Progenitor cell of endocrine pancreas (in vitro differentiated cells): ENCODE measurements around the gene RAB11FIP4. TPM values are rescaled to one million over a fixed set of nuclear protein-coding genes. Genes with fewer than 3 reads are reported as not detected.
"Not testable (repeated sequence)": the region's sequence is repeated elsewhere in the genome, so short reads cannot be mapped to it uniquely, and the experiment has no call there.

Experiments used
- DNase-seq: peaks from one replicate; pipeline ENCODE4 v3.0.0; 2021; ENCODE audit warnings: low spot score; ENCODE audit not compliant: unreplicated experiment
- H3K27ac Mint-ChIP-seq: 2 replicates; pipeline ENCODE4 v1.8.0; 2021; ENCODE audit warnings: mild to moderate bottlenecking, moderate library complexity, mixed read lengths
- H3K27me3 Mint-ChIP-seq: 2 replicates; pipeline ENCODE4 v1.8.0; 2021; ENCODE audit warnings: mixed read lengths
- H3K36me3 Mint-ChIP-seq: 2 replicates; pipeline ENCODE4 v1.8.0; 2022; ENCODE audit warnings: mixed read lengths; ENCODE audit not compliant: insufficient read depth
- H3K4me1 Mint-ChIP-seq: 2 replicates; pipeline ENCODE4 v1.8.0; 2021; ENCODE audit warnings: low read depth, mixed read lengths
- H3K4me3 Mint-ChIP-seq: 2 replicates; pipeline ENCODE4 v1.8.0; 2021; ENCODE audit warnings: low read depth, mild to moderate bottlenecking, moderate library complexity, mixed read lengths
- H3K9me3 Mint-ChIP-seq: 2 replicates; pipeline ENCODE4 v1.8.0; 2021; ENCODE audit warnings: low read depth, mixed read lengths
- long read RNA-seq: library from polyadenylated mRNA; unstranded; transcript quantifications from one replicate; pipeline ENCODE4 v2.0.0, GENCODE V29; 2020
- total RNA-seq: library from RNA; stranded (reverse); gene quantifications from 2 replicates; pipeline ENCODE4 v1.2.1, GENCODE V29; 2021
- TF ChIP-seq, protein P1 (sequence below): fragments of 200-600 bp; sonication (generic); IDR thresholded peaks from one replicate; pipeline ENCODE4 v1.5.0; 2021; ENCODE audit warnings: antibody characterized with exemption, mild to moderate bottlenecking; ENCODE audit not compliant: unreplicated experiment

Gene RAB11FIP4
- total RNA-seq: 65.5 and 66.1 TPM in 2 replicates
- long read RNA-seq, transcript RAB11FIP4-201 (13 exons, 1,968 nt): major isoform, 26 of 50 reads
- long read RNA-seq, partial matches to known transcripts: 14 of 50 reads
- long read RNA-seq, other reads (novel, unspliced or antisense): 10 of 50 reads

DNA sequence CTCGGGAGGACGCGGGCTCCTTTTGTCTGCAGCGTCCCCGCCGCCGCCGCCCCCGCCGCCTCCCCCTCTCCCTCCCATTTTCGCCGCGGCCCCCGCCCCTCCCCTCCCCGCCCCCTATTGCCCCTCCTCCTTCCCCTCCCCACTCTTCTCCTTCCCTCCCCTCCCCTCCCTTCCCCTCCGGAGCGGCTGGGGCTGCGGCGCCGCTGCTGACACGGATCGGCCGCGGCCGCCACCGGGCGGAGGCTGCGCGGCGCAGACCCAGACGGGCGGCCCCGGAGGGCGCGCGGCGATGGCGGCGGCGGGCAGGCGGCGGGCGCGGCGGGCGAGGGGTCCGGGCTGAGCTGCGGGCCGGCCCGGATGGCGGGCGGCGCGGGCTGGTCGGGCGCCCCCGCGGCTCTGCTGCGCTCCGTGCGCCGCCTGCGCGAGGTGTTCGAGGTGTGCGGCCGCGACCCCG, at the start of gene RAB11FIP4:
RAB11FIP4 (plus strand) TSS at position 180 of the 454 bp plus-strand sequence; CDS start at position 358, 178 bp downstream.
- Mint-ChIP-seq H3K36me3 (no peaks in the 10 kb centered on the region), H3K4me1 (no peaks in the 10 kb centered on the region), H3K27me3 (peaks cover 74% of the 10 kb centered on the region), H3K9me3 (no peaks in the 10 kb centered on the region), H3K4me3 (peak within 1 kb of the TSS; percentile 60), H3K27ac (peak within 1 kb of the TSS; percentile 3)
- TF ChIP-seq, protein P1, sequence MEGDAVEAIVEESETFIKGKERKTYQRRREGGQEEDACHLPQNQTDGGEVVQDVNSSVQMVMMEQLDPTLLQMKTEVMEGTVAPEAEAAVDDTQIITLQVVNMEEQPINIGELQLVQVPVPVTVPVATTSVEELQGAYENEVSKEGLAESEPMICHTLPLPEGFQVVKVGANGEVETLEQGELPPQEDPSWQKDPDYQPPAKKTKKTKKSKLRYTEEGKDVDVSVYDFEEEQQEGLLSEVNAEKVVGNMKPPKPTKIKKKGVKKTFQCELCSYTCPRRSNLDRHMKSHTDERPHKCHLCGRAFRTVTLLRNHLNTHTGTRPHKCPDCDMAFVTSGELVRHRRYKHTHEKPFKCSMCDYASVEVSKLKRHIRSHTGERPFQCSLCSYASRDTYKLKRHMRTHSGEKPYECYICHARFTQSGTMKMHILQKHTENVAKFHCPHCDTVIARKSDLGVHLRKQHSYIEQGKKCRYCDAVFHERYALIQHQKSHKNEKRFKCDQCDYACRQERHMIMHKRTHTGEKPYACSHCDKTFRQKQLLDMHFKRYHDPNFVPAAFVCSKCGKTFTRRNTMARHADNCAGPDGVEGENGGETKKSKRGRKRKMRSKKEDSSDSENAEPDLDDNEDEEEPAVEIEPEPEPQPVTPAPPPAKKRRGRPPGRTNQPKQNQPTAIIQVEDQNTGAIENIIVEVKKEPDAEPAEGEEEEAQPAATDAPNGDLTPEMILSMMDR: no peak
- DNase-seq: no peak

DNA sequence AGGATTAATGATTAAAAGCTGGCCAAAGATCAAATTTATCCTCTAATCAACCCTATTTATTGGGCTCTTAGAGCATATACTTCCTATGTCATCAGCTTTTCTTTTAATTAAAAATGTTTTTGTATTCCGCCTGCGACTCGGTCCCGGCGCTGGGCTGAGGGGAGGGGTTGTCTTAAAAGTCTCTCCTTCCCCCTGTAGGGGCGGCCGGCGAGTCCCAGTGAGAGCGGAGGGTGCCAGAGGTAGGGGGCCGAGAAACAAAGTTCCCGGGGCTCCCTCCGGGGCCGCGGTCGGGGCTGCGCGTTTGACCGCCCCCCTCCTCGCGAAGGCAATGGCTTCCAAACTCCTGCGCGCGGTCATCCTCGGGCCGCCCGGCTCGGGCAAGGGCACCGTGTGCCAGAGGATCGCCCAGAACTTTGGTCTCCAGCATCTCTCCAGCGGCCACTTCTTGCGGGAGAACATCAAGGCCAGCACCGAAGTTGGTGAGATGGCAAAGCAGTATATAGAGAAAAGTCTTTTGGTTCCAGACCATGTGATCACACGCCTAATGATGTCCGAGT, 46.2 kb upstream of the RAB11FIP4 start:
- H3K4me1 Mint-ChIP-seq, DNase-seq, H3K27ac Mint-ChIP-seq, H3K9me3 Mint-ChIP-seq, H3K27me3 Mint-ChIP-seq, H3K4me3 Mint-ChIP-seq: not testable (repeated sequence)
- H3K36me3 Mint-ChIP-seq: peaks cover 15% of the 10 kb centered on the region

DNA sequence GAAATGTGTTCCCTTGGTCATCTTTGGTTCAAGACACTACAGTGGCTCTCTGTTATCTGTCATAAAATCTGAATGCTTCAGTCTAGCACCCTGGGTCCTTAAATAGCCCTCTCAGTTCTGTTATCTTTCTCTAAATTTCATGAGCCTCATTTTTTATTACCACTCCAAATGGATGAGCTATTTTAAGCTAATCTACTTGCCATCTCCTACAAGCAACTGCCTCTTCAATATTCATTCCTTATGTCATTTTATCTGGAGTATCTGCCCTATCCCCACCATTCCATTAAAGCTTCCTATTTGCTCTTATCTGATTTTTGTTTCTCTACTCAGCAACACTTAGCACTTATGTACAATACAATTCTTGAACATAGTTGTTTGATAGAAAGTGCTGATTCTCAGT, 42.0 kb upstream of the RAB11FIP4 start:
- TF ChIP-seq, protein P1: no peak
- Mint-ChIP-seq H3K27me3 (no peaks in the 10 kb centered on the region), H3K4me1 (no peaks in the 10 kb centered on the region), H3K9me3 (no peaks in the 10 kb centered on the region), H3K27ac (no peak overlapping the region), H3K4me3 (no peak overlapping the region), H3K36me3 (peaks cover 27% of the 10 kb centered on the region)
- no peak for DNase-seq

DNA sequence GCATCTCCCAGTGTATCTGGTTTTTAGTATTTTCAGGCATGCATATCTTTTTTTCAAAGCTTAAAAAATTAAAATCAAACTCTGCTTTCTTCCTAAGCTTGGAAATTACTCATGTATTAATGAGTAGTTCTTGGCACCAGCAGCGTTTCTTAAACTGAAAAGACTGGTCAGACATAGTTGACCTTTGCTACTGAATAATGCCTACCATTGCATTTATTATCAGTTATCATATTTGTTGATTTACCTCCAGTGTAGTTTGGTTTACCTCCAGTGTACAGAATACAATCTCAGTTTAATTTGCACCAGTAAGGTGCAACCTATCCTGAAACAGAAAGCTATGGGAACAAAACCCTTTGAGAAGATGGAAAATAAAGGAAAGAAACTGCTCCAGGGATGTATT, 35.5 kb upstream of the RAB11FIP4 start:
- H3K4me3 Mint-ChIP-seq: no peak overlapping the region
- H3K27me3 Mint-ChIP-seq: no peaks in the 10 kb centered on the region
- H3K4me1 Mint-ChIP-seq: peaks cover 10% of the 10 kb centered on the region
- H3K27ac Mint-ChIP-seq: no peak overlapping the region
- DNase-seq: no peak
- TF ChIP-seq, protein P1: no peak
- H3K36me3 Mint-ChIP-seq: peaks cover 40% of the 10 kb centered on the region
- no peaks in the 10 kb centered on the region for H3K9me3 Mint-ChIP-seq

DNA sequence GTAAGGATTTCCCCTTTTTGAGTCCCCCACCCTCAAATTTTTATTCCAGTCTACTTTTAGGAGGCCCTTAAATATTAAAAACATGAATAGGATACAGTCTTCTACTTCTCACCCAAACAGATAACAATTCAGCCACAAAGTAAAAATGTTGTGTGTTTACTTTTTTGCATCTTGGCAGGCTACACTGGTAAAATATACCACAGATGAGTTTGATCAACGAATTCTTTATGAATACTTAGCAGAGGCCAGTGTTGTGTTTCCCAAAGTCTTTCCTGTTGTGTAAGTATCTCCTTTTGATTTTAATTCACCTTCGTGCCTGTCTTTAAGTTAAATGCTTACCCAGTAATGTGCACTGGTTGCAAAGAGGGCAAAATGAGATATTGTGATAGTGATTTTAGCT, 34.4 kb upstream of the RAB11FIP4 start:
- DNase-seq: no peak
- TF ChIP-seq, protein P1: no peak
- Mint-ChIP-seq H3K36me3 (peaks cover 36% of the 10 kb centered on the region), H3K9me3 (no peaks in the 10 kb centered on the region), H3K4me3 (no peak overlapping the region), H3K27me3 (no peaks in the 10 kb centered on the region), H3K27ac (no peak overlapping the region), H3K4me1 (peaks cover 12% of the 10 kb centered on the region)

DNA sequence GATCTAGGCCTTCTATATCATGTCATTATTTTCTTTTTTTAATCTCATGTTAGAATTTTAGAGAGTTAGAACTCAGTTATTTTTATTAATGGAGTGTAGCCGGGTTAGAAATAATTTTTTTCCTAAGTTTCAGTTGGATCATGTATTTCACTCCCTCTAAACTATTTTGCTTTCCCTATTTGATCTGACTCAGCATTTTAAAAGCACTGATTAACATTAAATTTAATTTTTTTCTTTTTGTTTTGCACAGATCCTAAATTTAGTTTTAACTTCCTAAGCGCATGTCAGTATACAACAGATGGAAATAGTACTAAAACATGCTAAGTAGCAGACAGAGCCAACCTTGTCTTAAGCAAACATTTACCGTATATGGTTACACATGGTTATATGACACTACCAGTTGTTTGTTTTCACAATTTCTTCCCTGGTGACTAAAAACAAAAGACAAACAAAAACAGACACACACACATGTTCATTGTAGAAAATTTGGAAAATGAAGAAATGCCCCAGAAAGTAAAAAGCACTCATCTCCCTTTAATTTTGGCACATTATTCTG, 33.6 kb upstream of the RAB11FIP4 start:
- TF ChIP-seq, protein P1: no peak
- H3K4me1 Mint-ChIP-seq: peaks cover 16% of the 10 kb centered on the region
- peak overlapping the region; percentile 54 for H3K27ac Mint-ChIP-seq
- no peak overlapping the region for H3K4me3 Mint-ChIP-seq
- no peaks in the 10 kb centered on the region for H3K9me3 Mint-ChIP-seq
- H3K27me3 Mint-ChIP-seq: no peaks in the 10 kb centered on the region
- no peak for DNase-seq
- H3K36me3 Mint-ChIP-seq: peaks cover 40% of the 10 kb centered on the region
